ENCODE measurements around the gene RPS8.

DNA sequence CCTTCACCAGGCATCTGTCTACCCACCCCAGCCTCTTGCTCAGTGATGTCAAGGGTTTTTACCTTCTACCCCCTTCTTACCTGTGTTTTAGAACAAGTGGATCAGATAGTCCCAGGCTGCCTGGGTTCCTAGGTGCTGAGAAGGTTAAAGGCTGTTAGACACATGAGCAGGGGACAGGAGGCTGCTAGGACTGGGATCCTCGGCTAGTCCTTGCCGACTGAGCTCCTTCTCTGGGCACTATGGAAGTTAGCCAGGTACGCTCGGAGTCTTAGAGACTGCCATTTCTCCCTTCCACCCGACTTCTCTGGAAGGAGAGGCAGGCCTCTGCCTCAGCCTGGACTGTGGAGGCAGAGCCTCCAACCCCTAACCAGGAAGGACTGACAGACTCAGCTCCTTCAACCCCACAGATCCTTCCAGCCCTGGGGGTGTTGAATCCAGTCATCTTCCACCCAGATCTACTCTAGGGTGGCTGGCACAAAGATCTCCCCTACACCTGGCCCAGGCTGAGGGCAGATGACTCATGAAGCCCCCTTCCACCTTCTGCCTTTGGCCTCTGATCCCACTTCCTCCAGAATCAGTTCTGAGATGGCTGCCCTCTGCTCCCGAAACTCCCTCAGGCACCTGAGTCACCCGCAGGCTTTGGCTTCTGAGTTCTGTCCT, 31.5 kb downstream of the RPS8 start, which contains the start of gene DYNLT4:
- TF ChIP-seq, protein P1, sequence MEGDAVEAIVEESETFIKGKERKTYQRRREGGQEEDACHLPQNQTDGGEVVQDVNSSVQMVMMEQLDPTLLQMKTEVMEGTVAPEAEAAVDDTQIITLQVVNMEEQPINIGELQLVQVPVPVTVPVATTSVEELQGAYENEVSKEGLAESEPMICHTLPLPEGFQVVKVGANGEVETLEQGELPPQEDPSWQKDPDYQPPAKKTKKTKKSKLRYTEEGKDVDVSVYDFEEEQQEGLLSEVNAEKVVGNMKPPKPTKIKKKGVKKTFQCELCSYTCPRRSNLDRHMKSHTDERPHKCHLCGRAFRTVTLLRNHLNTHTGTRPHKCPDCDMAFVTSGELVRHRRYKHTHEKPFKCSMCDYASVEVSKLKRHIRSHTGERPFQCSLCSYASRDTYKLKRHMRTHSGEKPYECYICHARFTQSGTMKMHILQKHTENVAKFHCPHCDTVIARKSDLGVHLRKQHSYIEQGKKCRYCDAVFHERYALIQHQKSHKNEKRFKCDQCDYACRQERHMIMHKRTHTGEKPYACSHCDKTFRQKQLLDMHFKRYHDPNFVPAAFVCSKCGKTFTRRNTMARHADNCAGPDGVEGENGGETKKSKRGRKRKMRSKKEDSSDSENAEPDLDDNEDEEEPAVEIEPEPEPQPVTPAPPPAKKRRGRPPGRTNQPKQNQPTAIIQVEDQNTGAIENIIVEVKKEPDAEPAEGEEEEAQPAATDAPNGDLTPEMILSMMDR (IDR thresholded peaks at IDR 0.05) = no peak
- TF ChIP-seq POLR2A (IDR thresholded peaks at IDR 0.05; ENCODE audit: low read depth) = no peak
- TF ChIP-seq EP300 (IDR thresholded peaks at IDR 0.05) = no peak
- TF ChIP-seq POLR2AphosphoS5 (IDR thresholded peaks at IDR 0.05) = no peak

Data from esophagus muscularis mucosa (tissue), 4 donors.